ENCODE data around the gene CEPT1.

GRCh38 chr1:111225717-111226400 lies 85.8 kb downstream of the CEPT1 start:
- TF ChIP-seq, protein P1, sequence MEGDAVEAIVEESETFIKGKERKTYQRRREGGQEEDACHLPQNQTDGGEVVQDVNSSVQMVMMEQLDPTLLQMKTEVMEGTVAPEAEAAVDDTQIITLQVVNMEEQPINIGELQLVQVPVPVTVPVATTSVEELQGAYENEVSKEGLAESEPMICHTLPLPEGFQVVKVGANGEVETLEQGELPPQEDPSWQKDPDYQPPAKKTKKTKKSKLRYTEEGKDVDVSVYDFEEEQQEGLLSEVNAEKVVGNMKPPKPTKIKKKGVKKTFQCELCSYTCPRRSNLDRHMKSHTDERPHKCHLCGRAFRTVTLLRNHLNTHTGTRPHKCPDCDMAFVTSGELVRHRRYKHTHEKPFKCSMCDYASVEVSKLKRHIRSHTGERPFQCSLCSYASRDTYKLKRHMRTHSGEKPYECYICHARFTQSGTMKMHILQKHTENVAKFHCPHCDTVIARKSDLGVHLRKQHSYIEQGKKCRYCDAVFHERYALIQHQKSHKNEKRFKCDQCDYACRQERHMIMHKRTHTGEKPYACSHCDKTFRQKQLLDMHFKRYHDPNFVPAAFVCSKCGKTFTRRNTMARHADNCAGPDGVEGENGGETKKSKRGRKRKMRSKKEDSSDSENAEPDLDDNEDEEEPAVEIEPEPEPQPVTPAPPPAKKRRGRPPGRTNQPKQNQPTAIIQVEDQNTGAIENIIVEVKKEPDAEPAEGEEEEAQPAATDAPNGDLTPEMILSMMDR (IDR thresholded peaks at IDR 0.05), result no peak
- TF ChIP-seq POLR2A (IDR thresholded peaks at IDR 0.05) (no peak), POLR2AphosphoS5 (IDR thresholded peaks at IDR 0.05) (no peak), EP300 (IDR thresholded peaks at IDR 0.05) (no peak)

Data from gastroesophageal sphincter (tissue), 3 donors.